Psoas muscle (tissue), 8 donors: ENCODE results near the gene NDUFB10. TPM values are rescaled to one million over a fixed set of nuclear protein-coding genes. Genes with fewer than 3 reads are reported as not detected.
A peak's percentile ranks its signal among the peaks of the same experiment; 100 is the strongest.
"Not testable (repeated sequence)": the region's sequence is repeated elsewhere in the genome, so short reads cannot be mapped to it uniquely, and the experiment has no call there.

Source experiments
- ATAC-seq, 4 donors: fragments of 200-7000 bp; cut with Tn5 transposase; one replicate each; pipeline ENCODE4 v1.9.1; 2020; ENCODE audit warnings: moderate library complexity in 3 of 4, mild to moderate bottlenecking in 2 of 4
- DNase-seq, 2 donors: peaks; one replicate each; pipeline ENCODE4 v3.0.0-alpha.2; 2020
- H3K27ac ChIP-seq: fragments of 200-600 bp; one replicate; pipeline ENCODE4 v1.8.0; 2022
- H3K27me3 ChIP-seq, 3 donors: fragments of 200-600 bp in 1 of 3; one replicate each; pipeline versions ENCODE4 v1.6.1 to v1.8.0; 2013 to 2022; ENCODE audit warnings: low read length in 2 of 3, mild to moderate bottlenecking in 2 of 3, moderate library complexity in 1 of 3; ENCODE audit not compliant: insufficient read depth in 3 of 3
- H3K36me3 ChIP-seq, 2 donors: fragments of 200-600 bp in 1 of 2; one replicate each; pipeline versions ENCODE4 v1.6.1 to v1.8.0; 2013 to 2022; ENCODE audit warnings: low read depth in 1 of 2, mild to moderate bottlenecking in 1 of 2, moderate library complexity in 1 of 2; ENCODE audit not compliant: insufficient read depth in 1 of 2
- H3K4me1 ChIP-seq: fragments of 200-600 bp; one replicate; pipeline ENCODE4 v1.8.0; 2022
- H3K4me3 ChIP-seq: fragments of 200-600 bp; one replicate; pipeline ENCODE4 v1.8.0; 2022; ENCODE audit warnings: mild to moderate bottlenecking
- H3K9me3 ChIP-seq: fragments of 200-600 bp; one replicate; pipeline ENCODE4 v1.8.0; 2022
- WGBS, 3 donors: extraction: QIAGEN DNeasy Blood & Tissue Kit; methylation state at CpG; one replicate each; pipeline versions ENCODE4 v1.1.6 to v1.1.7; 2013; 5-methylcytosine and 5-hydroxymethylcytosine counted together
- intact Hi-C, 2 donors: fragments of 100-400 bp; cut with DNase I; formaldehyde crosslinking; loops; one replicate each; pipeline versions ENCODE4 v1.11.0 to v1.14.2; 2022
- polyA plus RNA-seq, 3 donors: library from polyadenylated mRNA; stranded (reverse); fragments of 200-250 nt; gene quantifications; one replicate each; pipeline ENCODE4 v1.2.3, GENCODE V29; 2013
- total RNA-seq, 4 donors: library from RNA; stranded (reverse); fragmentation: NEBNext Ultra II Directional in 2 of 4; extraction: Animal tissue kit (Norgen Biotek cat#: 25700) in 2 of 4; gene quantifications; one replicate each; pipeline versions ENCODE4 v1.2.1 to v1.2.4, GENCODE V29; 2021 to 2023
- TF ChIP-seq, protein P1 (sequence below): fragments of 200-600 bp; IDR thresholded peaks from one replicate; pipeline ENCODE4 v1.8.0; 2022; ENCODE audit warnings: antibody characterized with exemption
- donor health status: healthy with polysubstance abuse.
- donor health status: DM: no; HTN: no; CAD: no; lungs with moderate emphysema.
- donor health status: Bipolar disorder and iron deficiency.
- donor health status: healthy.
- donor health status: DM: yes; HTN: yes; CAD: no.
- donor health status: DM: no; HTN: no; CAD: no.
- donor health status: DM: no; HTN: no; CAD: no.
- donor health status: DM: yes; HTN: yes; CAD: no.

Gene NDUFB10
- total and polyA plus RNA-seq, 7 donors, result 350 to 870 (median 465) TPM

DNA sequence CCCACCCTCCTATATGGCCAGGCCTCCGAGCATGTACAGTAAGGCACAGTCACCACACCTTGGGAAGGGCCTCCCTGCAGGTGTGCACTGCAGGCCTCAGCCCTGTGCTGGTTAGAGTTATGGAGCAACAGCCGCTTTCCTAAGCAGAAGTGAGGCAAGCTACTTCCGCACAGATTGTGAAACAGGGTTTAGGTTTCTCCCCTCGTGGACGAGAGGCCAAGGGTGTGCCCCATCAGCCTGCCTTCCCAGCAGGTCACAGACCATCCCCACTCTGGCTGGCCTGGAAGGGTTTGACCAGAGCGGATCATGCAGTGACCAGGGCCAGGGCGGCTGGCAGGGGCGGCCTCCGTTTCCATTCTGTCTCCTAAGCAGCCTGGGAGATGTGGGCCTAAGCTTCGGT is 21.0 kb upstream of the NDUFB10 start:
- TF ChIP-seq, protein P1, sequence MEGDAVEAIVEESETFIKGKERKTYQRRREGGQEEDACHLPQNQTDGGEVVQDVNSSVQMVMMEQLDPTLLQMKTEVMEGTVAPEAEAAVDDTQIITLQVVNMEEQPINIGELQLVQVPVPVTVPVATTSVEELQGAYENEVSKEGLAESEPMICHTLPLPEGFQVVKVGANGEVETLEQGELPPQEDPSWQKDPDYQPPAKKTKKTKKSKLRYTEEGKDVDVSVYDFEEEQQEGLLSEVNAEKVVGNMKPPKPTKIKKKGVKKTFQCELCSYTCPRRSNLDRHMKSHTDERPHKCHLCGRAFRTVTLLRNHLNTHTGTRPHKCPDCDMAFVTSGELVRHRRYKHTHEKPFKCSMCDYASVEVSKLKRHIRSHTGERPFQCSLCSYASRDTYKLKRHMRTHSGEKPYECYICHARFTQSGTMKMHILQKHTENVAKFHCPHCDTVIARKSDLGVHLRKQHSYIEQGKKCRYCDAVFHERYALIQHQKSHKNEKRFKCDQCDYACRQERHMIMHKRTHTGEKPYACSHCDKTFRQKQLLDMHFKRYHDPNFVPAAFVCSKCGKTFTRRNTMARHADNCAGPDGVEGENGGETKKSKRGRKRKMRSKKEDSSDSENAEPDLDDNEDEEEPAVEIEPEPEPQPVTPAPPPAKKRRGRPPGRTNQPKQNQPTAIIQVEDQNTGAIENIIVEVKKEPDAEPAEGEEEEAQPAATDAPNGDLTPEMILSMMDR, result no peak
- no peak for DNase-seq
- Histone ChIP-seq H3K9me3 (no peaks in the 10 kb centered on the region), H3K27ac (peak overlapping the region; percentile 23), H3K27me3 (no peaks in the 10 kb centered on the region), H3K36me3 (peaks cover 7 to 46% of the 10 kb centered on the region in 2 donors), H3K4me3 (no peak overlapping the region), H3K4me1 (peaks cover 29% of the 10 kb centered on the region)
- intact Hi-C loops, result loop anchor here in 1 of 2 donors (10.0 kb wide), 1 partner anchor 324 kb away; the partner anchor contains the start of genes CRAMP1 and IFT140
- 81 to 93% (median 86%) methylated on average over 10 of the region's 10 CpGs for WGBS, 3 donors
- ATAC-seq, result no peak

DNA sequence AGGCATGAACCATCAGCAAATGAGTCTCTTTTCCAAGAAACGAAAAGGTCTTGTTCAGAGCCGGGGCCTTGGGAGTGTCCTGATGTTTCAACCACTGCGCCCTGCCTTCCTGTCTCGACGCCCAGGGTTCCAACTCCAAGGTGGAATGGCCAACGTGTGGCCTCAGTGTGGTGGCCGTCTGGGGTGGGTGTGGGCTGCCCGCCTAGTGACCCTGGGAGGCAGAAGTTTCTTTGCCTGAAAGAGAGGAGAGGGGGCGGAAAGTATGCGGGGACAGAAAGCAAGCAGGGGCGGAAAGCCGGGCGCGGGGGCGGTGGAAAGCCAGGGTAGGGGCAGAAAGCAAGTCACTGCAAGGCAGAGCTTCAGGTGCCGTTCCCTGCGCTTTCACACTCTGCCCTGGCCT is 20.4 kb upstream of the NDUFB10 start:
- H3K4me3 ChIP-seq, result no peak overlapping the region
- TF ChIP-seq, protein P1, result no peak
- H3K27me3 ChIP-seq, result no peaks in the 10 kb centered on the region
- DNase-seq (no peak), ATAC-seq (no peak)
- WGBS, 3 donors, result 92 to 93% (median 92%) methylated on average over 16 to 17 of the region's 17 CpGs
- no peaks in the 10 kb centered on the region for H3K9me3 ChIP-seq
- peak overlapping the region; percentile 23 for H3K27ac ChIP-seq
- H3K4me1 ChIP-seq, result peaks cover 35% of the 10 kb centered on the region
- peaks cover 7 to 46% of the 10 kb centered on the region in 2 donors for H3K36me3 ChIP-seq
- intact Hi-C loops, result loop anchor here in 1 of 2 donors (10.0 kb wide), 1 partner anchor 324 kb away; the partner anchor contains the start of genes CRAMP1 and IFT140

DNA sequence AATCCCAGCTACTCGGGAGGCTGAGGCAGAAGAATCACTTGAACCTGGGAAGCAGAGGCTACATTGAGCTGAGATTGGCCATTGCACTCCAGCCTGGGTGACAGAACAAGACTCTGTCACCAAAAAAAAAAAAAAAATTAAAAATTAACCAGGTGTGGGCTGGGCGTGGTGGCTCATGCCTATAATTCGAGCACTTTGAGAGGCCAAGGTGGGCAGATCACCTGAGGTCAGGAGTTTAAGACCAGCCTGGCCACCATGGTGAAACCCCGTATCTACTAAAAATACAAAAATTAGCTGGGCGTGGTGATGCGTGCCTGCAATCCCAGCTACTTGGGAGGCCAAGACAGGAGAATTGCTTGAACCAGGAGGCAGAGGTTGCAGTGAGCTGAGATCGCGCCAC is 19.5 kb upstream of the NDUFB10 start:
- intact Hi-C loops, result loop anchor here (10.0 kb wide), 2 partner anchors 165 to 325 kb away; partner anchors contain the start of genes CRAMP1 (in 1 of the 2), EME2 (in 1 of the 2), IFT140 (in 1 of the 2) and MRPS34 (in 1 of the 2)
- Histone ChIP-seq H3K4me1 (peaks cover 43% of the 10 kb centered on the region), H3K27ac (peak overlapping the region; percentile 89), H3K4me3 (peak overlapping the region; percentile 85), H3K36me3 (peaks cover 7 to 46% of the 10 kb centered on the region in 2 donors)
- DNase-seq, H3K27me3 ChIP-seq, H3K9me3 ChIP-seq, ATAC-seq: not testable (repeated sequence)
- WGBS, 3 donors, result 95 to 97% (median 95%) methylated on average over 8 of the region's 8 CpGs

DNA sequence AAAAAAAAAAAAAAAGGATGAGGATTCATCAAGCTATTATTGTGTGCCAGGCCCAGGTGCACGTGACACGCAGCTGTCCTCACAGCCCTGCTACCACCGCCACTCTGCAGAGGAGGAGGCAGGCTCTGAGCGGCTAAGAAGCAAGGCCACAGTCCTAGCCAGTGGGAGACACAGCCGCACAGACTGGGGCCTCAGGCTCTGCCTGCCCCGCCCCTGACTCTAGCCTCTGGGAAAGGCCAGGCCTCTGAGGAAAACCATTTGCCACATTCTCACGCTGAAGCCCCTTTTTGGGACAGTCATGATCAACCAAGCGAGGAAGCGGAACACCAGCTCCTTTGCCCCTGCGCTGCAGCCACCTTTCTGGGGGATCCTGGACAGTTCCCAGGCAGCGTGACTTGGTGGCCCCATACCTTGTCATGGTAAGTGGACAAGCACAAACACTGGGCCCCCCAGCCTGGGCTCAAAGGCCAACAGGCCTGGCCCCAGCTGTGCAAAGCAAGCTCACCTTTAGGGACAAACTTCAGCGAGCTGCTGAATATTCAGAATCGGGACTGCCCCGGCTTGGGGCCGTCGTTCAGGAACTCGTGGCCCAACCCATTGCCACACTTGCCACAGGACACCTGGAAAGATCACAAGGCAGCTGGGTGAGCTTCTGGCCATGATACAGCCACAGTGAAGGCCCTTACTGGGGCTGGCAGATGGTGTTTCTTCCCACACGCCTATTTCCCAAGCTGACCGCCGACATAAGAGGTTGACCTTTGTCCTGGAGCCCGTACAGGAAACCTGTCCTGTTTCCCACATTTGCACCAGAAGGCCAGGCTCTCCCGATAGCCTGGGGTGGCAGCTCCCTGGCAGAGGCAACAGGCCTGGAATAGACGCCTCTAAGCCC is 18.8 kb upstream of the NDUFB10 start:
- Histone ChIP-seq H3K9me3 (no peaks in the 10 kb centered on the region), H3K27me3 (no peaks in the 10 kb centered on the region), H3K27ac (peak overlapping the region; percentile 89), H3K4me3 (peak overlapping the region; percentile 85), H3K4me1 (peaks cover 48% of the 10 kb centered on the region), H3K36me3 (peaks cover 7 to 46% of the 10 kb centered on the region in 2 donors)
- DNase-seq (no peak), ATAC-seq (peak in 3 of 4 donors; percentile 9 to 31 (median 24))
- TF ChIP-seq, protein P1, result no peak
- intact Hi-C loops, result loop anchor here in 1 of 2 donors (10.0 kb wide), 1 partner anchor 166 kb away; the partner anchor contains the start of genes EME2, MRPS34 and NME3
- 57 to 69% (median 60%) methylated on average over 23 of the region's 23 CpGs for WGBS, 3 donors
